ENCODE measurements around the gene ZNF205.
"Not testable (repeated sequence)": the region's sequence is repeated elsewhere in the genome, so short reads cannot be mapped to it uniquely, and the experiment has no call there.

Gene ZNF205

GRCh38 chr16:3134338-3135125 lies 22.1 kb downstream of the ZNF205 start, which contains the start of gene ZNF213:
TSS of gene ZNF213 (plus strand) at chr16:3135029. CDS start at chr16:3137281, 2,252 bp downstream.
- peak; percentile 93 for DNase-seq (ENCODE audit: low read depth)

DNA sequence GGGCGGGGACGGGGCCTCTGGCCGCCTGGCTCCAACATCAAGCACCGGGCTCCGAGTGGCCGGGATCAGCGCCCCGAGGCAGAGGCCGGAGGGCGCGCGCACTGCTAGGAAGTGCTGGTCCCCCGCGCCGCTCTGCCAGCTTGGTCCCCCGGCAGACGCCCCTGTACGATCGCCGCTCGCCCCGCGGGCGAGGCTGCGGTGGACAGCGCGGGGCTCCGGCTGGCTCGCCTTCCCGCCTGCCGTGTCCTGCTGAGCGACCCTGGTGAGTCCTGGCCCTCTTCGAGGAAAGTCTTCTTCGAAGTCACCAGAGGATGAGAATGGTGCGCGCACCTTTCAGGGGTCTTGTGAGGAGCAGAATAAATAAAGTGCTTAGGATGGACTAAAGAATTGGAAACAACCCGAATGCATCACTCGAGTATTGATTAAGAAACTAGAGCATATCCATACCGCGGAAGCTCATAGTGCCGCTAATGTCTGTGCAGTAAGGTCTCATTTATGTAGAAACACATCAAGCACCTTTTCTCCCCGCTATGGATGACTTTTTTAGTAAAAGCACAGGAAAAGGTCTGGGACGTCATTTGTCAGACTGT lies 22.8 kb downstream of the ZNF205 start:
- DNase-seq (ENCODE audit: low read depth) = no peak

DNA sequence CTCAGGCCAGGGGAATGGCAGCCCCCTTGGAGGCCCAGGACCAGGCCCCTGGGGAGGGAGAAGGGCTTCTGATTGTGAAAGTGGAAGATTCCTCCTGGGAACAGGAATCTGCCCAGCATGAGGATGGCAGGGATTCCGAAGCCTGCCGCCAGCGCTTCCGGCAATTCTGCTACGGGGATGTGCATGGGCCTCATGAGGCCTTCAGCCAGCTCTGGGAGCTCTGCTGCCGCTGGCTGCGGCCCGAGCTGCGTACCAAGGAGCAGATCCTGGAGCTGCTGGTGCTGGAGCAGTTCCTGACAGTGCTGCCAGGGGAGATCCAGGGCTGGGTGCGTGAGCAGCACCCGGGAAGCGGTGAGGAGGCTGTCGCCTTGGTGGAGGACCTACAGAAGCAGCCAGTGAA lies 24.9 kb downstream of the ZNF205 start:
- no peak for DNase-seq (ENCODE audit: low read depth)

- DNase-seq (ENCODE audit: low read depth) = no peak
Measured at GRCh38 chr16:3138342-3138741, 26.0 kb downstream of the ZNF205 start.

- DNase-seq (ENCODE audit: low read depth) = no peak
Measured at GRCh38 chr16:3138823-3139426, 26.5 kb downstream of the ZNF205 start.

GRCh38 chr16:3139561-3139960 lies 27.2 kb downstream of the ZNF205 start:
- not testable (repeated sequence) for DNase-seq (ENCODE audit: low read depth)

DNA sequence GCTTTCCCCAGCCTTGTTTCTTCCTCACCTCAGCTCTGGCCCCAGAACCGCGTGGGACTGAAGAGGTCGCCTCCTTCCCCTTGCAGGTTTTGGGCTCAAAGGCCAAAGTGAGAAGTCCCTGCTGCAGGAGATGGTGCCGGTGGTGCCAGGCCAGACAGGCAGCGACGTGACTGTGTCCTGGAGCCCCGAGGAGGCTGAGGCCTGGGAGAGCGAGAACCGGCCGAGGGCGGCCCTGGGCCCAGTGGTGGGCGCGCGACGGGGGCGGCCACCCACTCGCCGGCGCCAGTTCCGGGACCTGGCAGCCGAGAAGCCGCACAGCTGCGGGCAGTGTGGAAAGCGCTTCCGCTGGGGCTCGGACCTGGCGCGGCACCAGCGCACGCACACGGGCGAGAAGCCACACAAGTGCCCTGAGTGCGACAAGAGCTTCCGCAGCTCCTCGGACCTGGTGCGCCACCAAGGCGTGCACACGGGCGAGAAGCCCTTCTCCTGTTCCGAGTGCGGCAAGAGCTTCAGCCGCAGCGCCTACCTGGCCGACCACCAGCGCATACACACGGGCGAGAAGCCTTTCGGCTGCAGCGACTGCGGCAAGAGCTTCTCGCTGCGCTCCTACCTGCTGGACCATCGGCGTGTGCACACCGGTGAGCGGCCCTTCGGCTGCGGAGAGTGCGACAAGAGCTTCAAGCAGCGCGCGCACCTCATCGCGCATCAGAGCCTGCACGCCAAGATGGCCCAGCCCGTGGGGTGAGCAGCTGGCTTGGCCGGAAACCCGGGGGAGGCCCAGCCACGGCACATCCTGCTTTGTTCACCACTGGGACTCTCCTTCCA lies 28.4 kb downstream of the ZNF205 start:
- DNase-seq (ENCODE audit: low read depth) = no peak

DNA sequence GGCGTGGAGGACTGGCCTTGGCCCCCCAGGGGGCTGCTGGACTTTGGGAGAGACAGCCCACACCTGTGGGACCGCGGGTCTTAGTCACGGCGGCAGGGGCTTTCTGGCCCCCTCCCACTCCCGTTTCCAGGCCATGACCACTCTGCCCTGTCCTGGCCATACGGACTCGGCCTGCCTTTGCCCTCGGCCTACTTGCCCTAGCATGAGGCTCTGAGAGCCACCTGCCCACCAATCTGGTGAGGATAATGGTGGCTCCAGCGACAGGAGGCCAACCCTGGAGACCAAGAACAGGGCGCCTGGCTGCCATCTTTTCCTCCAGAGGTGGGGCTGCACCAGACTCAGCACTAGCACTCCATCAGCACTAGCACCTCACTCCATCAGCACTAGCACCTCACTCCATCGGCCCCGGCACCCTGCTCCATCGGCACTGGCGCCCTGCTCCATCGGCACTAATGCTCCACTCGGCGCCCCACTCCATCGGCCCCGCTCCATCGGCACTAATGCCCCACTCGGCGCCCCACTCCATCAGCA lies 29.5 kb downstream of the ZNF205 start:
- DNase-seq (ENCODE audit: low read depth) = no peak

DNA sequence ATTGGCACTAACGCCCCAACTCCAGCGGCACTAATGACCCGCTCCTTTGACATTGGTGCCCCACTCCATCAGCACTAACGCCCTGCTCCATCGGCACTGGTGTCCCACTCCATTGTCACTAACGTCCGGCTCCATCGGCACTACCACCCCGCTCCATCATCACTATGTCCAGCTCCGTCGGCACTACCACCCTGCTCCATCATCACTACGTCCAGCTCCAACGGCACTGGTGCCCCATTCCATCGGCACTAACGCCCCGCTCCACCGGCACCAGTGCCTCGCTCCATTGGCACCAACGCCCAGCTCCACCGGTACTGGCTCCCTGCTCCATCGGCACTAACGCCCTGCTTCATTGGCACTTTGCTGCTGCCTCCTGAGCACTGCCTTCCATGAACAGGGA lies 29.9 kb downstream of the ZNF205 start:
- DNase-seq (ENCODE audit: low read depth) = no peak

DNA sequence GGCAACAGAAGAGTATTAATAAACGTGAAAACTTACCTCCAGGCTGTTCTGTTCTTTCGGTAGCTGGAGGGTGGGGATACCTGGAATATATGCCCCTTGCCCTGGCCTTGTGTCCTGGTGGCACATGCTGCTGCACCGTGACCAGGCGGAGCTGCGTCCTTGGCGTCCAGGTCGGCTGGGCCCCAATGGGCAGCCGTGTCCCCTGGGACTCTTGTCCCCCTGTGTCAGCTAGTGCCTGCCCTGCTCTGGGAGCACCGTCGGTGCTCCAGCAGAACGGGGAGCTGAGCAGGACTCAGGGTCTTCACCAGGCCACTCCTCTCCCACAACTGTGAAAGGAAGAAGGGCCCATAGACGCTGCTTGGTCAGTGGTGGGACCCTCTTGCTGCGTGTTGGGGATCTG lies 30.4 kb downstream of the ZNF205 start:
- DNase-seq (ENCODE audit: low read depth) = no peak

DNA sequence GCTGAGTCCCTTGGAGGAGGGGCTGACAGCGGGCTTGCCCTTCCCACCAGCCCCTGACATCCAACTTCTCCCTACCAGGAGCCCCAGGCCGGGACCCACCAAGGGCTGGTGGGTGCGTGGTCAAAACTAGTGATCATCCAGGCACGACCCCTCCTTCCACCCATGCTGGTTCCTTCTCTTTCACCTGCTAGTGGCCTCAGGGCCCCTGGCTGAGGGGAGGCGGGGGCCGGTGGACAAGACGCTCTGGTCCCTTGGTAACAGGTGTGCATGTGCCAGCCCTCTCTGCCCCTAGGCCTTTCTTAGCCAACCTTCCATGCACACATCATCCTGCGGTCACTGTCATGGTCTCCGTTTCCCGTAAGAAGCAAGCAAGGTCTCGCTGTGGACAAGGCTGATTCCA lies 30.8 kb downstream of the ZNF205 start:
- DNase-seq (ENCODE audit: low read depth) = no peak

- no peak for DNase-seq (ENCODE audit: low read depth)
Measured at GRCh38 chr16:3143598-3144320, 31.4 kb downstream of the ZNF205 start.

GRCh38 chr16:3144321-3144983 lies 32.1 kb downstream of the ZNF205 start:
- DNase-seq (ENCODE audit: low read depth) = no peak

DNA sequence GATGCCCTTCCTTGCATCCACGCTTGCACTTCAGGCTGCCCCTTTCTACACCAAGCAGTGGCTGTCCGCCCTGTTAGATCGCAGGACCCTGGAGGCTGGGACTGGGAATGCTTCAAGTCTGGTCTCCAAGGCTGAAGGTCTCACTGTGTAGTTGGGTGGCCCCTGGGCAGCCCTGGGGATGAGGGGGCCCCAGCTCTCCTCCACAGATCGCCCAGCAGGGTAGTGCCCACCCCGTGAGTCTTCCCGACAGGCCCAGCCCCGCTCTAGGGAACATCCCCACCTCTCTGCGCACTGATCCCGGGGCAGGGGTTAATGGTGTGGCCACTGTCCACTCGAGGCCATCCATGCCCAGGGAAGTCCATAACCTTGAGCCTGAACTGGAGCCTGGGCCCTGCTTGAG lies 32.8 kb downstream of the ZNF205 start:
- no peak for DNase-seq (ENCODE audit: low read depth)

DNA sequence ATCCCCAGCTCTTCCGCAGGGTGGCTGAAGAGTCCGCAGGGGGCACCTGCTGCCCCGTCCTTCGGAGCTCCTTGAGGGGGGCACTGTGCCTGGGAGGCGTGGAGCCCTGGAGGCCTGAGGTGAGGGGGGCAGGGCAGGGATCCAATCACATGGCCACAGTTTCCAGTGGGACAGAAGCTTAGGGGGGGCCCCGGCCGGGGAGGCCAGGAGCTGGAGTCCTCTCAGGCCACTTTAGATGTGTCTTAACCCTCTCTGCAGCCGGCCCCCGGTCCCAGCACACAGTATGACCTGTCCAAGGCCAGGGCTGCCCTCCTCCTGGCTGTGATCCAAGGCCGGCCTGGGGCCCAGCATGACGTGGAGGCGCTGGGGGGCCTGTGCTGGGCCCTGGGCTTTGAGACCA lies 33.3 kb downstream of the ZNF205 start:
- no peak for DNase-seq (ENCODE audit: low read depth)

- DNase-seq (ENCODE audit: low read depth) = no peak
Measured at GRCh38 chr16:3147046-3147756, 34.8 kb downstream of the ZNF205 start.

- no peak for DNase-seq (ENCODE audit: low read depth)
Measured at GRCh38 chr16:3147757-3148104, 35.3 kb downstream of the ZNF205 start.

GRCh38 chr16:3148256-3149192 lies 36.1 kb downstream of the ZNF205 start:
- no peak for DNase-seq (ENCODE audit: low read depth)

GRCh38 chr16:3149193-3149530 lies 36.8 kb downstream of the ZNF205 start:
- DNase-seq (ENCODE audit: low read depth) = no peak

Data from T-helper 22 cell (primary cell).